MCF 10A (cell line): ENCODE data around the gene HOXA2. TPM values are rescaled to one million over a fixed set of nuclear protein-coding genes. Genes with fewer than 3 reads are reported as not detected.
A peak's percentile ranks its signal among the peaks of the same experiment; 100 is the strongest.

ENCODE experiments used
- BruUV-seq: library from RNA; stranded (reverse); fragments of 400-500 nt; replicated peaks from 2 replicates; lab custom pipeline; 2021; lab: Mats Ljungman, UMichigan
- CTCF ChIA-PET: fragments of 300-600 bp; sonication (Branson Sonifier 250); formaldehyde crosslinking; extraction: SDS; loops from one replicate; lab custom pipeline; 2021; ENCODE audit warnings: antibody characterized with exemption, inconsistent platforms; lab: Yijun Ruan, JAX
- POLR2A ChIA-PET: fragments of 300-600, 350-650 bp; sonication (Branson Sonifier 250); formaldehyde crosslinking; extraction: SDS; loops from one replicate; lab custom pipeline; 2020; ENCODE audit warnings: antibody characterized with exemption, inconsistent platforms; lab: Yijun Ruan, JAX
- DNase-seq: peaks from one replicate; pipeline ENCODE4 v3.0.0-alpha.2; 2018; ENCODE audit not compliant: unreplicated experiment
- H3K27ac Mint-ChIP-seq: one replicate; pipeline ENCODE4 v1.8.0; 2022; ENCODE audit warnings: mild to moderate bottlenecking, low read depth, mixed read lengths; ENCODE audit not compliant: unreplicated experiment
- H3K27me3 Mint-ChIP-seq: one replicate; pipeline ENCODE4 v1.8.0; 2022; ENCODE audit warnings: mixed read lengths; ENCODE audit not compliant: insufficient read depth, unreplicated experiment
- H3K36me3 Mint-ChIP-seq: one replicate; pipeline ENCODE4 v1.8.0; 2022; ENCODE audit warnings: mild to moderate bottlenecking, moderate library complexity, mixed read lengths; ENCODE audit not compliant: insufficient read depth, unreplicated experiment
- H3K4me1 Mint-ChIP-seq: one replicate; pipeline ENCODE4 v1.8.0; 2022; ENCODE audit warnings: mixed read lengths; ENCODE audit not compliant: insufficient read depth, unreplicated experiment
- H3K4me3 Mint-ChIP-seq: one replicate; pipeline ENCODE4 v1.8.0; 2022; ENCODE audit warnings: mild to moderate bottlenecking, moderate library complexity, mixed read lengths; ENCODE audit not compliant: unreplicated experiment
- H3K9me3 Mint-ChIP-seq: one replicate; pipeline ENCODE4 v1.8.0; 2022; ENCODE audit warnings: mixed read lengths; ENCODE audit not compliant: unreplicated experiment
- CTCF ChIP-seq: fragments of 200-600 bp; IDR thresholded peaks from one replicate; pipeline ENCODE4 v1.8.0; 2022; ENCODE audit warnings: antibody characterized with exemption, mild to moderate bottlenecking; ENCODE audit not compliant: unreplicated experiment
- intact Hi-C: fragments of 100-400 bp; cut with micrococcal nuclease; formaldehyde crosslinking; loops from 2 replicates; pipeline ENCODE4 v1.14.1; 2022
- total RNA-seq: library from RNA; stranded (reverse); gene quantifications from 2 replicates; pipeline ENCODE4 v1.2.3, GENCODE V29; 2022

The HOXA2 gene
- total RNA-seq, 1 experiment from 2014 or later, result 1.4 TPM

GRCh38 chr7:27147199-27148030, 44.9 kb upstream of the HOXA2 start, which contains the start of gene HOXA6:
Gene HOXA6 (minus strand): TSS chr7:27147774. CDS start chr7:27147749, 25 bp downstream.
- POLR2A ChIA-PET, result interaction anchor here (0.5 to 5.2 kb wide), 10 partner anchors 15 to 958 kb away, joined by 3 to 65 read pairs (median 6); partner anchors contain the start of gene HOXA9
- no peaks in the 10 kb centered on the region for H3K9me3 Mint-ChIP-seq
- intact Hi-C loops, result no loop called here
- peaks cover 10% of the 10 kb centered on the region for H3K4me1 Mint-ChIP-seq
- peak within 1 kb of the TSS; percentile 79 for H3K4me3 Mint-ChIP-seq
- no peaks in the 10 kb centered on the region for H3K27me3 Mint-ChIP-seq
- no peak for DNase-seq
- H3K36me3 Mint-ChIP-seq, result peaks cover 10% of the 10 kb centered on the region
- H3K27ac Mint-ChIP-seq, result peak within 1 kb of the TSS; percentile 91
- no peak for TF ChIP-seq CTCF
- CTCF ChIA-PET, result interaction anchor here (0.9 to 5.8 kb wide), 4 partner anchors 14 to 779 kb away, joined by 3 to 57 read pairs (median 4); no protein-coding TSS in a partner anchor
- BruUV-seq, result no TSS peak

- BruUV-seq, result no TSS peak
- CTCF ChIA-PET, result interaction anchor here (0.6 to 1.1 kb wide), 3 partner anchors 479 to 1056 kb away, joined by 3 read pairs; no protein-coding TSS in a partner anchor
- Mint-ChIP-seq H3K4me1 (peaks cover 10% of the 10 kb centered on the region), H3K4me3 (peak overlapping the region; percentile 14), H3K27ac (no peak overlapping the region), H3K27me3 (no peaks in the 10 kb centered on the region), H3K36me3 (peaks cover 17% of the 10 kb centered on the region), H3K9me3 (no peaks in the 10 kb centered on the region)
- TF ChIP-seq CTCF, result no peak
- POLR2A ChIA-PET, result interaction anchor here (0.5 to 5.2 kb wide), 2 partner anchors 24 to 958 kb away, joined by 3 to 36 read pairs; no protein-coding TSS in a partner anchor
- intact Hi-C loops, result no loop called here
- DNase-seq, result no peak
Measured at GRCh38 chr7:27146491-27147198, 44.2 kb upstream of the HOXA2 start.

GRCh38 chr7:27145914-27146412, 43.5 kb upstream of the HOXA2 start:
- no TSS peak for BruUV-seq
- Mint-ChIP-seq H3K9me3 (no peaks in the 10 kb centered on the region), H3K36me3 (peaks cover 24% of the 10 kb centered on the region), H3K4me1 (peaks cover 14% of the 10 kb centered on the region), H3K27ac (no peak overlapping the region), H3K27me3 (no peaks in the 10 kb centered on the region), H3K4me3 (no peak overlapping the region)
- intact Hi-C loops, result no loop called here
- DNase-seq, result no peak
- CTCF ChIA-PET, result interaction anchor here (0.6 to 2.9 kb wide), 5 partner anchors 46 to 1056 kb away, joined by 3 to 16 read pairs (median 3); no protein-coding TSS in a partner anchor
- POLR2A ChIA-PET, result interaction anchor here (7.1 to 7.2 kb wide), 2 partner anchors 17 to 289 kb away, joined by 49 to 459 read pairs; partner anchors contain the start of gene HOXA9
- no peak for TF ChIP-seq CTCF
